MCF 10A (cell line): ENCODE measurements around the gene MED26. TPM values are rescaled to one million over a fixed set of nuclear protein-coding genes. Genes with fewer than 3 reads are reported as not detected.

Experiments used
- BruUV-seq: library from RNA; stranded (reverse); fragments of 400-500 nt; replicated peaks from 2 replicates; lab custom pipeline; 2021; lab: Mats Ljungman, UMichigan
- CTCF ChIA-PET: fragments of 300-600 bp; sonication (Branson Sonifier 250); formaldehyde crosslinking; extraction: SDS; loops from one replicate; lab custom pipeline; 2021; ENCODE audit warnings: antibody characterized with exemption, inconsistent platforms; lab: Yijun Ruan, JAX
- POLR2A ChIA-PET: fragments of 300-600, 350-650 bp; sonication (Branson Sonifier 250); formaldehyde crosslinking; extraction: SDS; loops from one replicate; lab custom pipeline; 2020; ENCODE audit warnings: antibody characterized with exemption, inconsistent platforms; lab: Yijun Ruan, JAX
- DNase-seq: peaks from one replicate; pipeline ENCODE4 v3.0.0-alpha.2; 2018; ENCODE audit not compliant: unreplicated experiment
- H3K27ac Mint-ChIP-seq: one replicate; pipeline ENCODE4 v1.8.0; 2022; ENCODE audit warnings: mild to moderate bottlenecking, low read depth, mixed read lengths; ENCODE audit not compliant: unreplicated experiment
- H3K27me3 Mint-ChIP-seq: one replicate; pipeline ENCODE4 v1.8.0; 2022; ENCODE audit warnings: mixed read lengths; ENCODE audit not compliant: insufficient read depth, unreplicated experiment
- H3K36me3 Mint-ChIP-seq: one replicate; pipeline ENCODE4 v1.8.0; 2022; ENCODE audit warnings: mild to moderate bottlenecking, moderate library complexity, mixed read lengths; ENCODE audit not compliant: insufficient read depth, unreplicated experiment
- H3K4me1 Mint-ChIP-seq: one replicate; pipeline ENCODE4 v1.8.0; 2022; ENCODE audit warnings: mixed read lengths; ENCODE audit not compliant: insufficient read depth, unreplicated experiment
- H3K4me3 Mint-ChIP-seq: one replicate; pipeline ENCODE4 v1.8.0; 2022; ENCODE audit warnings: mild to moderate bottlenecking, moderate library complexity, mixed read lengths; ENCODE audit not compliant: unreplicated experiment
- H3K9me3 Mint-ChIP-seq: one replicate; pipeline ENCODE4 v1.8.0; 2022; ENCODE audit warnings: mixed read lengths; ENCODE audit not compliant: unreplicated experiment
- CTCF ChIP-seq: fragments of 200-600 bp; IDR thresholded peaks from one replicate; pipeline ENCODE4 v1.8.0; 2022; ENCODE audit warnings: antibody characterized with exemption, mild to moderate bottlenecking; ENCODE audit not compliant: unreplicated experiment
- intact Hi-C: fragments of 100-400 bp; cut with micrococcal nuclease; formaldehyde crosslinking; loops from 2 replicates; pipeline ENCODE4 v1.14.1; 2022
- total RNA-seq: library from RNA; stranded (reverse); gene quantifications from 2 replicates; pipeline ENCODE4 v1.2.3, GENCODE V29; 2022

MED26 gene
- total RNA-seq, 1 experiment from 2014 or later, result 12.9 TPM

- H3K4me3 Mint-ChIP-seq, result no peak overlapping the region
- intact Hi-C loops, result no loop called here
- peak overlapping the region; percentile 67 for H3K27ac Mint-ChIP-seq
- ChIA-PET POLR2A (no interaction called here), CTCF (no interaction called here)
- BruUV-seq, result no TSS peak
- no peak for DNase-seq
- H3K27me3 Mint-ChIP-seq, result no peaks in the 10 kb centered on the region
- peaks cover 57% of the 10 kb centered on the region for H3K36me3 Mint-ChIP-seq
- no peaks in the 10 kb centered on the region for H3K9me3 Mint-ChIP-seq
- H3K4me1 Mint-ChIP-seq, result peaks cover 27% of the 10 kb centered on the region
- no peak for TF ChIP-seq CTCF
These were observed 52.7 kb downstream of the MED26 start for GRCh38 chr19:16575282-16575681.

DNA sequence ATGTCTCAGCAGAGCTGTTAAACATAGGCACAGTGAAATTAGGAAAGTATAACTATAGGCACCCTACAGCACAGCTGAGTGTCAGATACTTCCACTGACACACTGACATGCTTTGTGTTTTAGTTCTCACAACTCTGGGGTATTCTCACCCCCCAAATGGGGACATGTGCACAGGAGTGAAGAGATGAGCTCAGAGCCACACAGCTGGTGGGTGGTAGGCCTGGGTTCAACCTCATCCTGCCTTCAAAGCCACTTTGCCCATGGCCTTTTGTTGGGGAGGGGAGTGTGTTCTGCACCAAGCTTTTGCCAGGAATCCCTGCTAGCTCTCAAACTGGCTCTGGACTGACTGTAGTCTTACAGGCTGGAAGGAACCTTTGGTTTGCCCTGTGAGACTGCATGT is 54.1 kb downstream of the MED26 start:
- BruUV-seq, result no TSS peak
- TF ChIP-seq CTCF, result no peak
- no peaks in the 10 kb centered on the region for H3K9me3 Mint-ChIP-seq
- H3K27me3 Mint-ChIP-seq, result no peaks in the 10 kb centered on the region
- ChIA-PET POLR2A (interaction anchor here (0.6 to 6.1 kb wide), 7 partner anchors 8 to 197 kb away, joined by 3 to 51 read pairs (median 4); partner anchors contain the start of genes C19orf44, CALR3 and MED26), CTCF (interaction anchor here (0.6 to 1.0 kb wide), 3 partner anchors 11 to 35 kb away, joined by 3 to 4 read pairs (median 3); no protein-coding TSS in a partner anchor)
- peak overlapping the region; percentile 99 for H3K4me3 Mint-ChIP-seq
- DNase-seq, result no peak
- H3K36me3 Mint-ChIP-seq, result peaks cover 59% of the 10 kb centered on the region
- intact Hi-C loops, result loop anchor here (5.0 kb wide), 1 partner anchor 253 kb away; the partner anchor contains the start of gene SIN3B
- peaks cover 32% of the 10 kb centered on the region for H3K4me1 Mint-ChIP-seq
- H3K27ac Mint-ChIP-seq, result peak overlapping the region; percentile 27

DNA sequence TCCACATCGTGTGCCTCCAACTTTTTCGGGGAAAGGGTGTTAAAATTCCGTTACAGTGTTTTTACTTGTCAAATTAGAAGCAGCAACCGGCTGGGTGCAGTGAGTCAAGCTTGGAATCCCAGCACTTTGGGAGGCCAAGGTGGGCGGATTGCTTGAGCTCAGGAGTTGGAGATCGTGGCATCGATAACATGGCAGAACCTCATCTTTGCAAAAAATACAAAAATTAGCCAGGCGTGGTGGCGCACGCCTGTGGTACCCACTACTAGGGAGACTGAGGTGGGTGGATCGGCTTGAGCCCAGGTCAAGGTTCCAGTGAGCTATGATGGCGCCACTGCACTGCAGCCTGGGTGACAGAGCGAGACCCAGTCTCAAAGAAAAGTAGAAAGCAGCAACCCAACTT is 54.7 kb downstream of the MED26 start:
- TF ChIP-seq CTCF, result no peak
- DNase-seq, result no peak
- intact Hi-C loops, result loop anchor here (5.0 kb wide), 1 partner anchor 254 kb away; the partner anchor contains the start of gene SIN3B
- peaks cover 37% of the 10 kb centered on the region for H3K4me1 Mint-ChIP-seq
- H3K27me3 Mint-ChIP-seq, result no peaks in the 10 kb centered on the region
- peak overlapping the region; percentile 99 for H3K4me3 Mint-ChIP-seq
- no TSS peak for BruUV-seq
- H3K9me3 Mint-ChIP-seq, result no peaks in the 10 kb centered on the region
- ChIA-PET POLR2A (interaction anchor here (0.8 to 6.1 kb wide), 12 partner anchors 8 to 159 kb away, joined by 3 to 51 read pairs (median 4); partner anchors contain the start of genes C19orf44, CALR3, MED26 and TMEM38A), CTCF (interaction anchor here (0.6 to 1.3 kb wide), 5 partner anchors 8 to 949 kb away, joined by 3 to 5 read pairs (median 4); no protein-coding TSS in a partner anchor)
- peak overlapping the region; percentile 99 for H3K27ac Mint-ChIP-seq
- H3K36me3 Mint-ChIP-seq, result peaks cover 60% of the 10 kb centered on the region

GRCh38 chr19:16572332-16573211 is 55.4 kb downstream of the MED26 start, which contains the start of gene SLC35E1:
SLC35E1 (minus strand) TSS chr19:16572415; CDS start chr19:16572364, 51 bp downstream.
- no peaks in the 10 kb centered on the region for H3K27me3 Mint-ChIP-seq
- peak within 1 kb of the TSS; percentile 99 for H3K27ac Mint-ChIP-seq
- H3K9me3 Mint-ChIP-seq, result no peaks in the 10 kb centered on the region
- H3K4me1 Mint-ChIP-seq, result peaks cover 37% of the 10 kb centered on the region
- TSS peak; percentile 73 for BruUV-seq
- peak; percentile 98 for DNase-seq
- POLR2A ChIA-PET, result interaction anchor here (0.6 to 6.1 kb wide), 15 partner anchors 9 to 387 kb away, joined by 3 to 51 read pairs (median 4); partner anchors contain the start of genes CHERP, MED26 and TMEM38A
- H3K4me3 Mint-ChIP-seq, result peak within 1 kb of the TSS; percentile 99
- CTCF ChIA-PET, result interaction anchor here (0.6 to 1.3 kb wide), 6 partner anchors 9 to 950 kb away, joined by 3 to 5 read pairs (median 4); no protein-coding TSS in a partner anchor
- intact Hi-C loops, result loop anchor here (5.0 kb wide), 1 partner anchor 255 kb away; the partner anchor contains the start of gene SIN3B
- H3K36me3 Mint-ChIP-seq, result peaks cover 59% of the 10 kb centered on the region
- TF ChIP-seq CTCF, result no peak
